ENCODE measurements around the gene COX19. TPM values are rescaled to one million over a fixed set of nuclear protein-coding genes. Genes with fewer than 3 reads are reported as not detected.

The COX19 gene
- total and polyA plus RNA-seq, 4 donors: 5.6 to 17.0 (median 8.0) TPM

- TF ChIP-seq CTCF (IDR thresholded peaks at IDR 0.05; ENCODE audit: control extremely low read depth, extremely low read depth): no peak
- H3K4me3 ChIP-seq: no peak overlapping the region
- DNase-seq (no peak), ATAC-seq (ENCODE audit: insufficient read depth, low FRiP score) (no peak)
- H3K4me1 ChIP-seq (ENCODE audit: control insufficient read depth in 5 of 5, insufficient read depth in 5 of 5, low read length in 5 of 5): peaks cover 0 to 38% (median 6%) of the 10 kb centered on the region in 5 donors
- no peak overlapping the region for H3K27ac ChIP-seq (ENCODE audit: low read depth in 1 of 2, low read length in 1 of 2)
- H3K36me3 ChIP-seq (ENCODE audit: control insufficient read depth in 4 of 4, insufficient read depth in 4 of 4, low read length in 4 of 4): peaks cover 0 to 1% (median under 1%) of the 10 kb centered on the region in 4 donors
- 75 to 87% methylated on average over 7 of the region's 7 CpGs for WGBS, 2 donors
- H3K9me3 ChIP-seq (ENCODE audit: control insufficient read depth in 4 of 4, insufficient read depth in 3 of 4, low read length in 3 of 4): no peaks in the 10 kb centered on the region
- peak overlapping the region in 1 of 2 donors; percentile 23 for H3K9ac ChIP-seq (ENCODE audit: insufficient read depth in 1 of 2, low read length in 2 of 2)
- no peaks in the 10 kb centered on the region for H3K27me3 ChIP-seq (ENCODE audit: control insufficient read depth in 3 of 3, insufficient read depth in 3 of 3, low read length in 2 of 3)
These were observed 2.6 kb upstream of the COX19 start for GRCh38 chr7:978049-978346.

- TF ChIP-seq CTCF (IDR thresholded peaks at IDR 0.05; ENCODE audit: control extremely low read depth, extremely low read depth): no peak
- WGBS, 2 donors: 70 to 73% methylated on average over 19 of the region's 19 CpGs
- no peaks in the 10 kb centered on the region for H3K27me3 ChIP-seq (ENCODE audit: control insufficient read depth in 3 of 3, insufficient read depth in 3 of 3, low read length in 2 of 3)
- no peak overlapping the region for H3K27ac ChIP-seq (ENCODE audit: low read depth in 1 of 2, low read length in 1 of 2)
- H3K9me3 ChIP-seq (ENCODE audit: control insufficient read depth in 4 of 4, insufficient read depth in 3 of 4, low read length in 3 of 4): no peaks in the 10 kb centered on the region
- peak overlapping the region in 1 of 2 donors; percentile 23 for H3K9ac ChIP-seq (ENCODE audit: insufficient read depth in 1 of 2, low read length in 2 of 2)
- ATAC-seq (ENCODE audit: insufficient read depth, low FRiP score) (no peak), DNase-seq (peak; percentile 64 to 88 (median 77))
- H3K4me3 ChIP-seq: no peak overlapping the region
- H3K4me1 ChIP-seq (ENCODE audit: control insufficient read depth in 5 of 5, insufficient read depth in 5 of 5, low read length in 5 of 5): peaks cover 0 to 37% (median 6%) of the 10 kb centered on the region in 5 donors
- H3K36me3 ChIP-seq (ENCODE audit: control insufficient read depth in 4 of 4, insufficient read depth in 4 of 4, low read length in 4 of 4): peaks cover 0 to 4% (median 2%) of the 10 kb centered on the region in 4 donors
These were observed 2.1 kb upstream of the COX19 start for GRCh38 chr7:977326-978048.

- Histone ChIP-seq H3K36me3 (ENCODE audit: control insufficient read depth in 4 of 4, insufficient read depth in 4 of 4, low read length in 4 of 4) (peaks cover 3 to 8% (median 6%) of the 10 kb centered on the region in 4 donors), H3K9me3 (ENCODE audit: control insufficient read depth in 4 of 4, insufficient read depth in 3 of 4, low read length in 3 of 4) (no peaks in the 10 kb centered on the region), H3K4me3 (no peak overlapping the region), H3K27me3 (ENCODE audit: control insufficient read depth in 3 of 3, insufficient read depth in 3 of 3, low read length in 2 of 3) (no peaks in the 10 kb centered on the region), H3K9ac (ENCODE audit: insufficient read depth in 1 of 2, low read length in 2 of 2) (no peak overlapping the region), H3K4me1 (ENCODE audit: control insufficient read depth in 5 of 5, insufficient read depth in 5 of 5, low read length in 5 of 5) (peaks cover 0 to 35% (median 9%) of the 10 kb centered on the region in 5 donors), H3K27ac (ENCODE audit: low read depth in 1 of 2, low read length in 1 of 2) (no peak overlapping the region)
- 81 to 88% methylated on average over 19 of the region's 19 CpGs for WGBS, 2 donors
- DNase-seq (no peak), ATAC-seq (ENCODE audit: insufficient read depth, low FRiP score) (no peak)
- TF ChIP-seq CTCF (IDR thresholded peaks at IDR 0.05; ENCODE audit: control extremely low read depth, extremely low read depth): no peak
These were observed 1.6 kb upstream of the COX19 start for GRCh38 chr7:976901-977325.

All from lung (tissue), 12 donors.